NCI-H2196 (cell line): ENCODE results near the gene PDE4DIP.
"Not testable (repeated sequence)": the region's sequence is repeated elsewhere in the genome, so short reads cannot be mapped to it uniquely, and the experiment has no call there.

Source experiments
- DNase-seq: peaks from one replicate; lab custom pipeline; 2025; ENCODE audit not compliant: unreplicated experiment; lab: John Stamatoyannopoulos, UW

PDE4DIP gene

DNA sequence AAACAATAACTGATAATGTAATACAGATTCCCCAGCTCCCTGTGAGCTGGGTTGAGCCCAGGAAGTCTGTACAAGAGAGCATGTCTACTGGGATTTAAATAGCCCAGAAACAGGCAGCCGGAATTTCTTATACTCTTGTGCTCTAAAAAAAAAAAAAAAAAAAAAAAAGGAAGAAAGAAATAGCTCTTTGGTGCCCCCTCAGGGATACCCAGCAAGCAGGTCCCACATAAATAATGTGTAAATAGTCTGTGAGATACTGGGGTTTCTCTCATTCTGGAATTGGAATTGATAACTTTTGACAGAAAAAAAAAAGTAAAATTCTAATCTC lies 25.4 kb downstream of the PDE4DIP start:
- not testable (repeated sequence) for DNase-seq

DNA sequence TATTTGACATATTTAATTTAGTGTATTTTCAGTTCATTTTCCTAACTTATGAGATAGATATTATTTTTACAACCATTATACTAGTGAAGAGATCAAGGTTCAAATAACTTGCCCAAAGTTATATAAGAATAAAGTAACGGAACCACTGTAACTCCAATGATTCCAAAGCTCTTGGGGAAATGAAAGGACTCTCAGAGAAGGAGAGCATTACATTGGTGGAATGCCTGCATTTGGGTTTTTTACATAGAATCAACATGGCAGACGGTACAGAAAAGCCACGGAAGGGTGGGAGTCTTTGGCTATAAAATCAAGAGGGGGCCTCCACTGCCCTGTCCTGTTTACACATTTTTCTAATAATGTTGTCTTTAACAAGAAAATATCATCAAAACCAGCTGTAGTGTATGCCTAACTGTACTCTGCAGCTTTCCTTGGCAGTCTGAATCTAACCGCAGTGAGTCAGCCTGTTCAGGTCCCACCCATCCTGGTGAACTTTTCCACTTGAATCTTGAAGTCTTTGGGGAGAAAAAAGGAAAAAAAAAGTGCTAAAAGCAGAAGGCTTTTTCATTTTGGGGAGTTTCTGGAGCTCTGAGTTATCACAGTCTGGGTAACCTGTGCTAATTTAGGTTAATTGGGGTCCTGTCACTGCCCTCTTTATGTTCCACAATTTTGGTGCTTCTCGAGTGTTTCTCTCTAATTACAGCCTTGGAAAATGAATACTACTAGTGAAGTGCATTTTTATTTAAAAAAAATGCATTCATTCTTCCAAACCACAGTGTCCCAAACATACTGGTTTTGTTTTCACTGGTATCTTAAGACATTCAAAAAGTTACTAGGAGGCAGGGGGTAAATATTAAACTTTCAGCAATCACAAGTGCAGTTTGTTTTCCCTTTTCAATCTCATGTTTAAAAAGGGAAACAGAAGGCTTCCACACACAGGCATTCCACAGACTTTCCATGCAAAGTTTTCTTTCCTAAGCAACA lies 30.5 kb downstream of the PDE4DIP start:
- not testable (repeated sequence) for DNase-seq

DNA sequence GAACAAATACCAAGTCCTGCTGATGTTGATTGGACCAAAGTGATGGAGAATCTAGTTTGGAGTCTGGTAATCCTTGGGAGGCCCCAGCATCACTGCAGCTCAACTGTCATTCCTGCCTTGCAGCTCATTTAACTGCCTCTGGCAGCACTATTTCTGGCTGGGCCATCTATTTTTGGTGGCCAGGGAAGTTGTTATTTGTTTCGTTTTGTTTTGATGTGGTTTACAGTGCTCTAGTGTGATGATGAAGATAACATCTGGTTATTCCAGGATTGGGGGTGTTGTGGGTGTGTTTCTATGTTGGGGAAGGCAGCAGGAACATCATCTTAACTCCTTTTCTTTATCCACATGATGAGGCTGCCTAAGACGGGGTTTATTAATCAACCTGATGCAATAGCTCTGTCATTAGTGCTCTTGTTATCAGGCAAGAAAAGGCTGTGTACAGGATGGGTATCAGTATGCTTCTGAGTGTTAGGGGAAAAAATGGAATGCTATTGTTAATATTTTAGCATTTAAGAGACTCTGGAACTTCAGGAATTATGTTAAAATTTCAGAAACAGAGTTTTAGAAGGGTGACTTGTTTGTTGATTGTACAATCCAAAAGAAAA lies 35.7 kb downstream of the PDE4DIP start:
- DNase-seq = not testable (repeated sequence)

DNA sequence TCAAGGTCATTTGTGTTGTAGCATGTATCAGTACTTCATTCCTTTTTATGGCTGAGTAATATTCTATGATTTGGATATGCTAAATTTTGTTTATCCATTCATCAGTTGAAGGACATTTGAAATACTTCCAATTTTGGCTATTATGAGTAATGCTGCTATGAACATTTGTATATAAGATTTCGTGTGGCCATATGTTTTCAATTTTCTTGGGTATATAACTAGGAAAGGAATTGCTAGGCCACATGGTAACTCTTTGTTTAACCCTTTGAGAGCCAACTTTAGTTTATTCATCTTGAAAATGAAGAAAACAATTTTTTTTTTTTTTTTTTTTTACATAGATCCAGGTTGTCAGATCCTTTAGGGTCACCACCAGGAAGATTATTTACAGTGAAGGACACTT lies 37.0 kb downstream of the PDE4DIP start:
- DNase-seq = not testable (repeated sequence)

DNA sequence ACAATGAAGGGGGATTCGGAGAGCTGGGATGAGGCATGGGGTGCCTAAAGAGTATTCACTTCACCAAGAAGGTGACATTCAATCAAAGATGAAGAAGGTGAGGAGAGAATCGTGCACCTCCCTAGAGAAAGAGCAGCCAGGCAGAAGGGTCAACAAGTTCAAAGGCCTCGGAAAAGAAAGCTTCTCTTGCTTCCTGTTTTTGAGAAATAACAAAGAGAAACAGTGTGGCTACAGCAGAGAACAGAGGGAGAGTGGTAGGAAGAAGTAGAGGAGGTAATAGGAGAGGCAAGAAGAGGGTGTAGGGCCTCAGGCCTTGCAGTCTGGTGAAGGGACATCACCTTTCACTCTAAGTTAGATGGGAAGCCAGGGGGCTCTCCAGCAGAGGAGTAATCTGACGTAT lies 41.0 kb downstream of the PDE4DIP start:
- not testable (repeated sequence) for DNase-seq

DNA sequence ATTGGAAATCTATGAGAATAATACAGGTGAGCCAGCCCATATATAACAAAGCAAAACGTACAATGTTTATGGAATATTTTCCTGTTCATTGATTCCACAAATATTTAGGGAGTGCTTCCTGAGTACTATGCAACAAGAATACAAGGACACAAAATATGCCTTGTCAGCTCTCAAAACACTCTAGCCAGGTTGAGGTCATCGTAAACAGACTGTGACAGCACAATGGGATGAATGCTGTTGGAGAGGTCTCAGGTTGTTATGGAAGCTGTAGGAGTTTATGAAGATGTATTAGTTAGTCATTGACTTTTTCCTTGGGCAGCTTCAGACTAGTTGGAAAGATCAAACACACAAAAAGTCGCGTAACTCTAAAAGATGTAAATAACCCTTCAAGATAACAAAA lies 42.1 kb downstream of the PDE4DIP start:
- DNase-seq = not testable (repeated sequence)

DNA sequence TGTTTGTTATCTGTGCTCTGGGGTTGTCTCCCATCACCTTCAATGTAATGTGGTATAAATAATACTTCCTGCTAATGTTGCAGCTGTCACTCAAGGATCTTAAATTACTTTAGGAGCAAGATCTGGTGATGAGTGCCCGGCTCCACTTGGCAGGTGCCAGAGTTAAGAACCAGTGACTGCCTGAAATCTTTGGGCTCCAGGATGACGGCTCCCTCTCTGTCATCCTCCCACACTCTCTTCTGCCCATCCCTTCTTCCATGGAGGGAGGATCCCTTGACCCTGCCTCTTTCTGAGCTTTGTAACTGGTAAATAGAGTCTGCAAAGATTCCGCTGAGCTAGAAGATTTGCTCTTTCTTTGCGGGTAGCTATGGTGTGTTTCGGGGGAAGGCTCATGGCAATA lies 44.4 kb downstream of the PDE4DIP start:
- DNase-seq = not testable (repeated sequence)

DNA sequence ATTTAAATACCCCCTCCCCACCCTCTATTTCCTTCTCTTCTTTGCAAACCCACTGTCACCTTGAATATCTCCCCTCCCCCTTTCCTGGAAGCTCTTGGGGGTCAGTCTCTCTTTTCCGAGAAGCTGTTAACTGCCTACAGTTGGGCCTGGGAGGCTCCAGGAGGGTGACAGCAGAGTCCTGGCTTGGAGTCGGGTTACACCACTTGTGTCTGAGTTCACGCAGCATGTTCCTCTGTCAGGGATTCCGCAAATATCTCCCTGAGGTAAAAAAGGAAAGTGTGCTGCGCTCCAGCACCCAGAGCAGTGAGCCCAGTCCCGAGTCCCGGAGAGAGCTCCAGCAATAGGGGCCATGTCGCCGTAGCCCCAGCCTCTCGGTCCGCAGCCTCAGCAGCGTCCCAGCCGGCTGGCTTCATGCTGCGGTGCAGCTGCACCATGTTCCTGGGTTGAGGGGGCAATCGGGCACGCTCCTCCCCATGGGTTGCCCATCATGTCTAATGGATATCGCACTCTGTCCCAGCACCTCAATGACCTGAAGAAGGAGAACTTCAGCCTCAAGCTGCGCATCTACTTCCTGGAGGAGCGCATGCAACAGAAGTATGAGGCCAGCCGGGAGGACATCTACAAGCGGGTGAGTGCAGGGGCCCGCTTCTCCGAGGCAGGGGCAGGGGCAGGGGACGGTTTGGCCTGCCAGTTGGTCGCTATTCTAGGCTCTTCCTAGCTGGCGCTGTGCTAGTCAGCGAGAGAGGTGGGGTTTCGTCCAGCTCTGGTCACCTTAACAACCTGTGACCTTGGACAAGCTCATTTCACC lies 45.2 kb downstream of the PDE4DIP start:
- not testable (repeated sequence) for DNase-seq

DNA sequence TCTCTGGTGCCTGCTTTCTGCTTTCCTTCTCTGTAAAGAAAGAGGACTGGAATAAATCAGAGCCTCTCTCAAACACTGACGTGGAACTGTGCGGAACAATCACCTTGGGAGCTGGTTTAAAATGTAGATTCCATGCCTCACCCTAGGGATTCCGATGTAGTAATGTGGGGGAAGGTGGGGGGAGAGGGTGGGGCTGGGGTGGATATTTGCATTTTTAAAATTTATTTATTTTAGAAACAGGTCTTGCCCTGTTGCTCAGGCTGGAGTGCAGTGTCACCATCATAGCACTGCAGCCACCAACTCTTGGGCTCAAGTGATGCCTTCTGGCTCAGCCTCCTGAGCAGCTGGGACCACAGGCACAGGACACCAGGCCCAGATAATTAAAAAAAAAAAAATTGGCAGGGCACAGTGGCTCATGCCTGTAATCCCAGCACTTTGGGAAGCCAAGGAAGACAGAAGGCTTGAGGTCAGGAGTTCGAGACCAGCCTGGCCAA lies 45.9 kb downstream of the PDE4DIP start:
- not testable (repeated sequence) for DNase-seq

DNA sequence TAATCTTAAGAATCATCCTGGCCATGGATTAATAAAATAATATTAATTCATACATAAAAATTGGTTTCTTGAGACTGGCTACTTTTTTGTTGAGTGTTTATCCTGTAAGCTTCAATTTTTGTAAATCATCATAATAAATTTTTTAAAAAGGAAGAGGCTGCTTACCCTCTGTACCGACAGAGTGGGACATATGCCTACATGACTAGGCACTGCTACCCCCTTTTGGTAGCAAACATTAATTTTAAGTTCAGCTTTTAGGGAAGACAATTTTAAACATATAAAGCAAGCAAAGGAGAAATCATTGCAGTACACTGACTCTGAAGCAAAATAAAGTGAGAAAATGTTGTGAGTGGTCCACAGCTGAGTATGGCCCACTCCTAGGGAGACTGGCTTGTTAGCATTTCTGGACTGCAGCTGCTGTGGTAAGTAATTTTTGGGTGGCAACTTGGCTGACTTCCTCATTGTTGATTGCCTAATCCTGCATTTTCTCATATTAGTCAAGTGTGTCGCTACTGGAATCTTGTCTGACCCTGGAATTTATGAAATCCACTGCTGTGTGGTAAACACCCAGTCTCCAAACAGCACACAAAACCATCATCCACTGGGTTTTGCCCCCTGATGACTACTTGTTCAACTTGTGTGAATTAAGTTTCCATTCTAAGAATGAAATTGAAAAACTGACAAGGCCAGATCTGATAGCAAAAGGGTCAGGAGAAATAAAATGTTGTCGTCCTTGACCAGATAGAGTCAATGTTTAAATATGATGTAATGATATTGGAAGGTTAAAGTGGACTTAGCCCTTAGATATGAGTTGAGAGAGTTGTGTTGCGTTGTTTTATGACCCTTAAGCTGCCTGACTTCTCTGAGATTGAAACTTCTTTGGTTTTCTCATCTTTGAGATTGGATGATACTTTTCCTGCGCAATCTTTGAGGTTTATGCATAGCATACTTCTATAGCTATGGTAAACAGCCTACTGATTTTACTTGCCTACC lies 50.4 kb downstream of the PDE4DIP start:
- DNase-seq = not testable (repeated sequence)

DNA sequence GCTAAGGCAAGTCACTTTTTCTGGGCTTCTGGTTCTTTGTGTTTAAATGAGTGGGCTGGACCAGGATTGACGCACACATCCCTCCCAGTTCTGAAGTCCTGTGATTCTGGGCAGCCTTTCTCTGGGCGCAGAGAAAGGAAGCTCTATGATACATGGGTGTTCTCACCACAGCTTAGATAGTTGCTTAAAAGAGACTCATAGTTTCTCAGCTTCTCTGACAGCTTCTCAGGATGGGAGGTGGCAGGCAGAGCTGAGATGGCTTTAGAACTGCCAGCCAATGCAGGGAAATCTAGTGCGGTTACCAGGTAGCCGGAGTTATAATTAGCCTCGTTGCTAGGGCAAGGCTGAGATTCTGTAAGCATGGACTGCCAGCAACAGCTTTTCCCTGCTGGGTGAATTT lies 55.8 kb downstream of the PDE4DIP start:
- DNase-seq = not testable (repeated sequence)

DNA sequence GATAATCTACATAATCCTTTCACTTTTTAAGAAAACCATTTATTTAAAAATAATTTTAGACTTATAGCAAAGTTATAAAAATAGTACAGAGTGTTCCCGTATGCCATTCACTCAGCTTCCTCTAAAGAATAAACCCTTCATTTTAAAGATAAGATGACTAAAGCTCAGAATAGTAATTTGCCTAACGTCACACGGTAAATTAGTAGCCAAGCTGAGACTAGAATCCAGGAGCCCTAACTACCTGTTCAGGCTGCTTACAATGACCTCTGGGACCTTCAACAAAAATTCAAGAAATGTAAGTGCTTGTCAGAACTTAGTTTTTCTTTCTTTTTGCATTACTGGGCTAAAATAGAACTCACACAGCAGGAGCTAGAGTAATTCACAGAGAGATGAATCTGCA lies 56.5 kb downstream of the PDE4DIP start:
- DNase-seq = not testable (repeated sequence)

DNA sequence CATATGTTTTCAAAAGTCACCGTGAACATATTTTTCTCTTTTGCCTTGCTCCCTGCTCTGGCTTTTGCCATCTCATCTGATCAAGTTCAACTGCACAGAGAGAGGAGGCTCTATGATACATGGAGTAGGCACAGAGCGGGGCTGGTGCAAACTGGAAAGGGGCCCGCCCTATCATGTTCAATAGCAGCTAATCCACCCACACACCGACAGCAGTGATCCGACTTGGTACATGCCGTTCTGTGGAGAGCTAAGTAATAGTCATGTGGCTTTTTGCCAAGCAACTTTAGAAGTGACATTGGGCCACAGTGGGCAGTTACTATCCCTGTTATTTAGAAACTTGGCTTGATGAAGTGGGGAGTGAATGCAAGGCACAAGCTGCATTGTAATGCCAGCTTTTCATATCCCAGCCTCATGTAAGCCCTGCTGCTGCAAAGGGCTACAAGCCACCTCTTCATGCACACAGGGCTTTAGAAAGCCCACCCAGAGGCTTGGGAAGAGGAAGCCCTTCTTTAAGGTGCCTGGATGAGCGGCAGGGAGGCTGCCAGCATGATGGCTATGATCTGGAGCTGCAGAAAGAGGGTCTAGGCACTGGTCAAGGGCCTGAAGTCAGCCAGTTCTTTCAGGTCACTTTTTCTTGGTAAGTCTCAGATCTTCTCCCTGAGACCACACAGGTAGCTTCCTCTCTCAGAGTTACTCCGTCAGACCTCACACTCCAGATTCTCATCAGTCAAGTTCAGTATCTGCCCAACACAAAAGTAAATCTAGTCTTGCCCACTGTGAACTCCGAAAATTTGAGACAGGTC lies 57.1 kb downstream of the PDE4DIP start:
- not testable (repeated sequence) for DNase-seq

DNA sequence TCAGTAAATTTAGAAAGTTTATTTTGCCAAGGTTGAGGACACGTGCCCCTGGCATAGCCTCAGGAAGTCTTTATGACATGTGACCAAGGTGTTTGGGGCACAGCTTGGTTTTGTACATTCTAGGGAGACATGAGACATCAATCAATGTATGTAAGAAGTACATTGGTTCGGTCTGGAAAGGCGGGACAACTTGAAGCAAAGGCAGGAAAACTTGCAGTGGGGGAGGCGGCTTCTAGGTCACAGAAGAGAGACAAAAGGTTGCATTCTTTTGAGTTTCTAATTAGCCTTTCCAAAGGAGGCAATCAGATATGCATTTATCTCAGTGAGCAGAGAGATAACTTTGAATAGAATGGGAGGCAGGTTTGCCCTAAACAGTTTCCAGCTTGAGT lies 57.7 kb downstream of the PDE4DIP start:
- DNase-seq = not testable (repeated sequence)

DNA sequence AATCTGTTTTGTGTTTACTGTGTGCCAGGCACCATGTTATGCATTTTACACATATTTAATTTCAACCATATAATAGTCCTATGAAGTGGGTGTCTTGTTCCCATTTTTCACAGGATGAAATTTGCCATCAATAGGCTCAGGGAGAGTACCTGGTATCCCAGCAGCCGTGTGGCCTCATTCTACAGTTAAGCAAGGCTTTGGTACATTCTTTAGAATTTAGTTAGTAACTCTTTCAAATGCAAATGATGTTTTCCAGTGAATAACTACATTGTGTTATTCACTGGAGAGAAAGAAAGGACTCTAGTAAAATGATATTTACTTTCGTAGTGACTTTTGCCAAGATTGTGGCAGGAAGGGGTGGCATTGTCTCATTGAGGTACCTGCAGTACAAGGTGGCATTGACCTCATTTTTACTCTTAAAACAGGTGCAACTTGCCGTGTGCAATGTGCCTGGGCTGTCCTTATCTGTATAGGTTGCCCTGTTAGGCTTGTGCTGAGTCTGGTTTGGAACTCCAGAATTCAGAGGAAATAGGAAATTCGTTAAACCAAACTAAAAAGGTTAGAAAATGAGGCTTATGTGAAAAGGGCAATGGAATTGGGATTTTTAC lies 65.1 kb downstream of the PDE4DIP start:
- DNase-seq = not testable (repeated sequence)

DNA sequence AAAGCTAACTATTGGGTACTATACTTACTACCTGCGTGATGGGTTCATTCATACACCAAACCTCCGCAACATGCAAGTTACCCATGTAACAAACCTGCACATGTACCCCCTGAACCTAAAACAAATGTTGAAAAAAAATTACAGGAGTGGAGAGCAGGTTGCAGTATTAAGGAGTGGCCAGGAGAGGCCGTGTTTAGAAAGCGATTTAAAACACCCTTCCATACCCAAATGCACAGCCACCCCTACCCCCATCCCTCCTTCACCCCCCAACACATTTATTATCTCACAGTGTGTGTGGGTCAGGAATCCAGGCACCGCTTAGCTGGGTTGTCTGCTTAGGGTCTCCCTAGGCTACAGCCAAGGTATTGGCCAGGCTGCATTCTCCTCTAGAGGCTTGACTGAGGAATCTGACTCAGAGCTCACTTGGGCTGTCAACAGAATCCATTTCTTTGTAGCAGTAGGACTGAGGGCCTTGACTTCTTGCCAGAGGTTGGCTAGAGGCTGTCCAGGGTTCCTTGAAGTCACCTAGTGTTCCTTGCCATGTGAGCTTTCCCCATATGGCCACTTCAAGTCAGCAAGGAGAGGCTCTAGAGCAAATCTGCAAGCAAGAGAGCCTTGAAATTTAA lies 67.2 kb downstream of the PDE4DIP start:
- DNase-seq = not testable (repeated sequence)

DNA sequence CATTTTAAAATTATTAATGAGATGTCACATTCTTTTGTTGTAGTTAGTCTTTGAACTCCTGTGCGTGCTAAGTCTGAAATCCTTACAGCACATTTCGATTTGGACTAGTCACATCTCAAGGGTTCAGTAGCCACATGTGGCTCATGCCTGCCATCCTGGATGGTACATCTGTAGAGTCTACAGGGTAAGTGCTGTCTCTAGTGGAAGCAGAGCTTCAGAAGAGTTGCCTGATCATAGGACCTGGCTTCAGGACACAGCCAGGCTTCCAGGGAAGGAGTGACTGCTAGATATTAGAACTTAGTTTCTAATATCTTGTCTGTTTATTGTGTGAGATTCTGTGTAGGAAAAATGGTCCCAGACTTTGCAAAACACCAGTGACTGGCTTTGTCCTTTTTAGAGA lies 72.0 kb downstream of the PDE4DIP start:
- DNase-seq = not testable (repeated sequence)

DNA sequence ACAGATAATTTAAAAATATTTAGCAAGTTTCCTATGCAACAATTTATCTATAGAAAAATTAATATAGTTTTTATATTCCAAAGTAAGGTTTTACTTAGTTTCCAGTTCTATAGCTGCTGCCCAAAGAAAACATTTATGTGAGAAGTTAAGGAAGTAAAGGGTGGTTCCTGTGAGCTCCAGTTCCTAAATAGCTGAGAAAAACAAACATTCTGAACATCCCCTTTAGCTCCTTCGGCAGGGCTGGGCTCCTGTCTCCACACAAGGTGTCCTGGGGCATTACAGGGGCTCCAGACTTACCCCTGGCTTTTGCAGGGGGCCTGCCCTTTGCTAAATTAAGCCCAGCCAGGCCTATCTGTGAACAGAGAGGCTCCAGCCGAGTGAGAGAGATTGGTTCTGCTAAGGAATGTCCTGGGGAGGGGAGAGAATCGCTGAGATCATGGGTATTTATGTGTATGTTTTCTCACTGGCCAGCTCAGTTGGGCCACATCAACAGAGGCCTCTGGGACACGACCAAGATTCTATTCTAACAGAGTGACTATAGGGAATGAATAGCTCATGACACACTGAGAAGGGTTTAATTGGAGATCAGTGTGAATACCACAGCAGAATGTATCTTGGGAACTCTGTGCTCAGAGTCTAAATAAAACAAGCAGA lies 72.6 kb downstream of the PDE4DIP start:
- DNase-seq = not testable (repeated sequence)
